Osteocyte (in vitro differentiated cells): ENCODE data around the gene PLK2. TPM values are rescaled to one million over a fixed set of nuclear protein-coding genes. Genes with fewer than 3 reads are reported as not detected.
A peak's percentile ranks its signal among the peaks of the same experiment; 100 is the strongest.

Source experiments
- DNase-seq: peaks from one replicate; pipeline ENCODE4 v3.0.0; 2021; ENCODE audit warnings: mixed read lengths; ENCODE audit not compliant: unreplicated experiment; ENCODE audit errors: extremely low spot score
- H3K27ac Mint-ChIP-seq: one replicate; pipeline ENCODE4 v1.8.0; 2021; ENCODE audit warnings: mild to moderate bottlenecking, mixed read lengths; ENCODE audit not compliant: unreplicated experiment
- H3K27me3 Mint-ChIP-seq: one replicate; pipeline ENCODE4 v1.8.0; 2021; ENCODE audit warnings: mixed read lengths; ENCODE audit not compliant: unreplicated experiment
- H3K36me3 Mint-ChIP-seq: one replicate; pipeline ENCODE4 v1.8.0; 2021; ENCODE audit warnings: mixed read lengths; ENCODE audit not compliant: unreplicated experiment
- H3K4me1 Mint-ChIP-seq: one replicate; pipeline ENCODE4 v1.8.0; 2021; ENCODE audit warnings: mixed read lengths; ENCODE audit not compliant: unreplicated experiment
- H3K4me3 Mint-ChIP-seq: one replicate; pipeline ENCODE4 v1.8.0; 2021; ENCODE audit warnings: mild to moderate bottlenecking, moderate library complexity, mixed read lengths; ENCODE audit not compliant: unreplicated experiment
- H3K9me3 Mint-ChIP-seq: one replicate; pipeline ENCODE4 v1.8.0; 2021; ENCODE audit warnings: mixed read lengths; ENCODE audit not compliant: unreplicated experiment
- CTCF ChIP-seq: fragments of 200-600 bp; sonication (generic); IDR thresholded peaks from 2 replicates; pipeline ENCODE4 v1.5.0; 2021; ENCODE audit warnings: antibody characterized with exemption, mild to moderate bottlenecking, moderate library complexity
- total RNA-seq: library from RNA; stranded (reverse); gene quantifications from 2 replicates; pipeline ENCODE4 v1.2.1, GENCODE V29; 2021

PLK2 gene
- total RNA-seq, 1 donor from 2014 or later = 73.3 TPM

- no peaks in the 10 kb centered on the region for H3K9me3 Mint-ChIP-seq
Measured at GRCh38 chr5:58499231-58499630, 39.3 kb upstream of the PLK2 start.

GRCh38 chr5:58498340-58498942, 38.6 kb upstream of the PLK2 start:
- Mint-ChIP-seq H3K4me3 (no peak overlapping the region), H3K36me3 (no peaks in the 10 kb centered on the region), H3K27ac (no peak overlapping the region), H3K27me3 (peaks cover 47% of the 10 kb centered on the region), H3K9me3 (no peaks in the 10 kb centered on the region), H3K4me1 (no peaks in the 10 kb centered on the region)
- DNase-seq = no peak
- peak; percentile 80 for TF ChIP-seq CTCF

More at GRCh38 chr5:58499231-58499630, 39.3 kb upstream of the PLK2 start:
- H3K4me1 Mint-ChIP-seq = no peaks in the 10 kb centered on the region
- no peak for TF ChIP-seq CTCF
- H3K27me3 Mint-ChIP-seq = peaks cover 41% of the 10 kb centered on the region
- no peak for DNase-seq
- H3K4me3 Mint-ChIP-seq = no peak overlapping the region
- no peak overlapping the region for H3K27ac Mint-ChIP-seq
- H3K36me3 Mint-ChIP-seq = no peaks in the 10 kb centered on the region

GRCh38 chr5:58497921-58498320, 38.0 kb upstream of the PLK2 start:
- no peak for DNase-seq
- Mint-ChIP-seq H3K27me3 (peaks cover 52% of the 10 kb centered on the region), H3K4me3 (no peak overlapping the region), H3K4me1 (no peaks in the 10 kb centered on the region), H3K27ac (no peak overlapping the region), H3K9me3 (no peaks in the 10 kb centered on the region), H3K36me3 (no peaks in the 10 kb centered on the region)
- no peak for TF ChIP-seq CTCF

- DNase-seq = no peak
- TF ChIP-seq CTCF = no peak
- no peaks in the 10 kb centered on the region for H3K9me3 Mint-ChIP-seq
- H3K27ac Mint-ChIP-seq = no peak overlapping the region
- H3K4me1 Mint-ChIP-seq = no peaks in the 10 kb centered on the region
- H3K4me3 Mint-ChIP-seq = no peak overlapping the region
- no peaks in the 10 kb centered on the region for H3K36me3 Mint-ChIP-seq
- peaks cover 47% of the 10 kb centered on the region for H3K27me3 Mint-ChIP-seq
Measured at GRCh38 chr5:58497386-58497785, 37.5 kb upstream of the PLK2 start.

- Mint-ChIP-seq H3K27me3 (peaks cover 49% of the 10 kb centered on the region), H3K4me1 (no peaks in the 10 kb centered on the region), H3K4me3 (no peak overlapping the region), H3K36me3 (no peaks in the 10 kb centered on the region), H3K9me3 (no peaks in the 10 kb centered on the region), H3K27ac (no peak overlapping the region)
- TF ChIP-seq CTCF = peak; percentile 29
- no peak for DNase-seq
Measured at GRCh38 chr5:58496488-58496887, 36.6 kb upstream of the PLK2 start.
